Activated CD4-positive, alpha-beta T cell treated with anti-CD3 and anti-CD28 coated beads, Interleukin-2, Interleukin-6, amounts not matched to agents 100 ng/mL and 50 ng/mL, durations not matched to agents 16 hours and 8 hours (primary cell): Measurements from ENCODE around the gene IGDCC3.

Experiments
- DNase-seq: peaks from one replicate; pipeline ENCODE4 v3.0.0-alpha.2; 2020

IGDCC3 gene

GRCh38 chr15:65386376-65386775 is 8.6 kb upstream of the IGDCC3 start:
- no peak for DNase-seq

- no peak for DNase-seq
Measured at GRCh38 chr15:65385870-65386258, 8.1 kb upstream of the IGDCC3 start.

GRCh38 chr15:65384895-65385869 is 7.4 kb upstream of the IGDCC3 start:
- peak; percentile 91 for DNase-seq

- no peak for DNase-seq
Measured at GRCh38 chr15:65384505-65384894, 6.7 kb upstream of the IGDCC3 start.

DNA sequence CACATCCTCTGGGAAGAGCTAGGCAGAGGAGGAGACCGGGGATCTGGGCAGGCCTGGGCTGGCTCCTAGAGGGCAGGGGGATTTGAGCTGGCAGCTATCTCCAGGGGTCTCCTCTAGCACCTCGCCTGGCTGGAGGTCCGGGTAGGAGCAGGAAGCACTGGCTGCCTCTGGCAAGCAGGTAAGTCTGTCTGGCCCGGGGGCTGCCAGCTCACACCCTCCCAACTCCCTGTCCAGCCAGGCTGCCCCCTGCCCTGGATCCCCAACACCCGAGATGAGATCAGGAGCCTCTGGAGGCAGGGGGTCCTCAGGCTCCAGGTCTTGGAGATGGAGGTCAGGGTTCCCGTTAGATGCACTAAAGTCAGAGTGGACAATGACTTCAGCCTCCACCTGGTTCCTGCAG is 6.2 kb upstream of the IGDCC3 start:
- DNase-seq: no peak

GRCh38 chr15:65383456-65383855 is 5.7 kb upstream of the IGDCC3 start:
- DNase-seq: no peak

DNA sequence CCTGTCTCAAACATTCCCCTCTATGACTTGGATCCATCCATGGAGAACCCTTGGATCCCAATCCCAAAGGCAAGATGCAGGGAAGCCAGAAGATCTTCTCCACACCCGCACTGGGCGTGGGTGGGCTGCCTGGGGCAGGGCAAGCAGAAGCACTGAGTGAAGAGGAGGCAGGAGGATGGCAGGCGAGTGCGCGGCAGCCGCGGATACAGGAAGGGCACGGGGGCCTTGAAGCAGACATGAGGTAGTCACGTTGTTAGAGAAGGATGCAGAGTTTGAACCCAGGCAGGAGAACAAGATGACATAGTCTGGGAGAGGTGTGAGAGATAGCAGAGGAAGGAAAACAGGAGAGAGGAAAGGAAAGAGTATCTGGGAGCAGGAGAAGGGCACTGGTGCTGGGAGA is 5.1 kb upstream of the IGDCC3 start:
- no peak for DNase-seq

DNA sequence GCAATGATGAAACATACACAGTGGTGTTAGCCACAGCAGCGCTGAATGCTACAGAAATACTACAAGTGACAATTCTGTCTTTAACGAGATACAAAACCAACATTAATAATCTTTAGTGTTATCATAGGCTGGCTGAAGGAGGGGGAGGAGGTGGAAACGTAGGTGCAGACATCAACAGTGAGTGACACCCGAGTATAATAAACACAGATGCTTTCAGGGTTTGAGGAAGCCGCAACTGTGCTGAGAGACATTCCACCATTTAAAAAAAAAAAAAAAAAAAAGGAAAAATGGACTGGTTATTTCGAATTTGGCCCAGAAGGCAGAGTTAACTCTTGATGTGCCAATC is 4.3 kb upstream of the IGDCC3 start:
- no peak for DNase-seq

DNA sequence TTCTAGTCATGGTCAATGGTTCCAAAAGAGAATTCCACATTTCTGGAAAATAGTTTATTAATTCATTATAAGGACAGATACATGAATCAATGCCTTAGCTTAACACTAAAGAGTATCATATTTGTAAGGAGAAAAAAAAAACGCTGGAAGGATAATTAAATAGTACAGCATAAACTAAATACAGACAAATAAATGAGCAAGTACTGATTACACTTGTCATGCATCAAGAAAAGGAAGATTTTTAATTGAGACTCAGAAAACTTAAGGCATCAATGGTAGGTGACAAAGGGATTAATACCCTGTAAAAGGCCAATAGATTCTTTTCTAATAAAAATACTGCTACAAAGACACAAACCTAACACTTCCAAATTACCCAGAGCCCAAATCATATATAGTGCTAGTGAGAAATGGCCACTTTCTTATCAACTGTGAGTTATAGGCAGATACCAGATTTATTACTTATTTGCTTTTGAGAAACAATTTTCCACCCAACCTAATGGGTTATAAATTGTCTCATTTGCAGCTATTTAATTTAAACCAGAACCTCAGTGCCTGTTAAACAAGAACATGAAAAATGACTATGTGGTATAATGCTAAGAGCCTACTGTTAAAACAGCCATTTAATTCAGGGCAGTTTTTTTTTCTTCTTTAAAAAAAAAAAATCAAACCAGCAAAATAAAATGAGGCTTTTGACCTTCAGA is 3.8 kb upstream of the IGDCC3 start:
- DNase-seq: no peak

DNA sequence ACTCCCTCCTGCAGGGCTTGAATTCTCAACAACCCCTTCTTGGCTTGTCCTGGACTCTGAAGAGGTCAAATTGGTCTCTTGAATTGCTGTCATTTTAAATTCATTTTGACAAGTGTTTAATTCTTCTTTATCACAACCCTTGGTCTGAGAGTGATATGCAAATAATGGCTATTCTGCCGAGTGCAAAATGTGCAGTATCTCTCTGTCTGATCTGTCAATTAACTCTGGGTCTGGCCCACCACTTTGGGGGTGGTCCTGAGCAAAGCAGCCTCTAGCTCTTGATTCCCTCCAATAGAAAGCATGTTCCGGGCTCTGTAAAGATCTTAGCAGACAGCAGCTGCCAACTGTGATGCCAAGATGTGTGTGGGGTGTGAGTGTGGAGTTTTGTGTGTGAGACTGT is 2.2 kb upstream of the IGDCC3 start:
- no peak for DNase-seq

DNA sequence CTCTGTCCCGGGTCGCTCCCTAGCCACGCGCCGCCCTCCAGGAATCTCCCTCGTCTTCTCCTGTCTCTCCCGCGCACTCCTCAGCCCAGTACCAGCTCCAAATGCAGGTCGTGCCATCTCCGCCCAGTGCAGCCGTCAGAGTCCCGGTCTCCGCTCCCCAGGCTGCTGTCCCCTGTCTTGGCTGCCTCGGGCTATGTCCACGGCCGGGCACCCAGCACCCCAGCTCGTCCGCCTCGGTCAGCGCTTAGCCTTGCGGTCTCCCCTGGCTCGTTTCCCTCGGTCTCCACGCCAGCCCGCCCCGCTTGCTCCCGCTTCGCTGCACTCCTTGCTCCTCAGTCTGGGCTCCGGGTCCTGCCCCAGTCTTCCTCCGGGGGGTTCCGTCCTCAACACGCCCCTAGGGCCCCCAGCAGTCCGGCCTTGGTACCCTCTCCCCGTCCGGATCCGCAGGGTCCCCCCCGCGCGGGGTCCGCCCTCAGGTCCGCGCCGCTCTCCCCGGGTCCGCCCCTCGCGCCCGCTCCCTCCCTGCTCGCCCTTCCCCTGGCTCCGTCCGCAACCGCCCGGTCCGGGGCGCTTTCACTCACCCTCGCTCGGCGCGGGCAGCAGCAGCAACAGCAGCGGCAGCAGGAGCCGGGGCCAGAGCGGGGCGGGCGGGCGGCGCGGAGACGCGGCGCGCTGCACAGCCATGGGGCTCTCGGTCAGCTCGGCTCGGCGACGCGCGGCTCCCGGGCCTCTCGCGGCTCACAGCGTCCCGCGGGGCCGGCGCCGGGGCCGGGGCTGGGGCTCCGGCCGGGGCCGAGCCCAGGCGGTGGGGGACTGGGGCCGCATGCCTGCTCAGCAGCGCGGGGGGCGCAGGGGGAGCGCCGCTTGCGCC is 462 bp downstream of the IGDCC3 start:
- no peak for DNase-seq

GRCh38 chr15:65376767-65377104 is 1.1 kb downstream of the IGDCC3 start:
- peak; percentile 14 for DNase-seq

- no peak for DNase-seq
Measured at GRCh38 chr15:65375871-65376607, 1.8 kb downstream of the IGDCC3 start.

DNA sequence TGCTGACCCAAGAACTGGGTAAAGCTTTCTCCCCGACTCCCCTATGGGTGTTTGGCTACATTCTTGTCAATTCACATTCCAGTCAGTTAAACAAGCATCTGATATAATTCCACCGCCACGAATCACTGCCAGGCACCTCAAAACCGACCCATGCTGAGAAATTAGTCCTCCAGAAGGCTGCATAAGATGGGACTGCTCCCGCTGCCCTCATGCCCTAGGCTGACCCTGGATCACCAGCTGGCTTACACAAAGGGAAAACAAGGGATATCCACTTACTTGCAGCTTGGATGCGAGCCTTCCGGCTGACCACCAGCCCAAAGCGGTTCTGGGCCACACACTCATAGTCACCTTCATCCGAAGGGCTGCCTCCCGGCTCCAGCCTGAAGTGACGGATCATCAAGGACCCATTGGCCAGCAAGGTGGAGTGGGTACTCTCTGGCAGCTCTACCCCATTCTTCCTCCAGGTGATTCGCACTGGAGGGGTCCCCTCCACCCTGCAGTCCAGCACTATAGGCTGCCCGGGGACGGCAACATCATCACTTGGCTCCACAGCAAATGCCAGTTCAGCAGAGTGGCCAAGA is 2.9 kb downstream of the IGDCC3 start:
- DNase-seq: no peak

DNA sequence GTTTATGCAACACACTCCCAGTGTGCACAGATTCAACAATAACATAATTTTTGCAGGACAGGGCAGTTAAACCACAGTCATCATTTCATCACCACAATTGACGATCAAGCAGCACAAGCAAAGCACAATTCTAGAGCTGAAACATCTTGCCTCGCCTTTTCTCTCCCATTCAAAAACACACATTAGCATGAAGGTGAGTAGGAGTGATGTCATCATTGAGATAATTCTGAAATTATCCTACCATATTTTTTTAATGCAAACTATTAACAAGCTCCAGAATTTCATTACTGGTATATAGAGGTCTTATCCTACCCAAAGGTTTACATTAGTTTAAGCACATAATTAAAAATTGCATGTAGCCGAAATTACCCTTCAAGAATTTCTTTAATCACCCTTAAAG is 3.5 kb downstream of the IGDCC3 start:
- DNase-seq: no peak

DNA sequence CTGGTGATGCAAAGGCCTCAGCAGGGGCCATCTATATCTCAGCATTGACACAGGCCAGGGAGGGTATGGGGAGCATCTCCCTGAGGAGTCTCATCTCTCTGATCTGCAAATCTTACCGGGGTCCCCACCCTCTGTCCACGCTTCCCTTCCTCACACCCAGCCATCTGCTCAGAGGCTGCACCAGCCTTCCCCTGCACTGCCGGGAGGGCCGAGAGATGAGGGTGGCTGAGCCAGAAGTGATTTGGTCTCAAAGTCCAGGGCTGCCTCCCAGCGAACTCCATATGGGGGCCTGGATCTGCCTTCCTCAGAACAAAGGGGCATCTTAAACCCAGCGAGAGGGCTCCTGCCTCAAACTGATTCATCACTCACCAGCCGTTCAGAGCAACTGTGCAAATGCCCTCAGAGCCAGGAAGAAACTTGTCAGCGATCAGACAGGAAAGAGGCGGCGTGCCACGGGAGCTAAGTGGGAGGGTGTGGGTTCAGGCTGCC is 4.6 kb downstream of the IGDCC3 start:
- no peak for DNase-seq

GRCh38 chr15:65372787-65373067 is 5.1 kb downstream of the IGDCC3 start:
- no peak for DNase-seq

- no peak for DNase-seq
Measured at GRCh38 chr15:65371976-65372786, 5.6 kb downstream of the IGDCC3 start.

DNA sequence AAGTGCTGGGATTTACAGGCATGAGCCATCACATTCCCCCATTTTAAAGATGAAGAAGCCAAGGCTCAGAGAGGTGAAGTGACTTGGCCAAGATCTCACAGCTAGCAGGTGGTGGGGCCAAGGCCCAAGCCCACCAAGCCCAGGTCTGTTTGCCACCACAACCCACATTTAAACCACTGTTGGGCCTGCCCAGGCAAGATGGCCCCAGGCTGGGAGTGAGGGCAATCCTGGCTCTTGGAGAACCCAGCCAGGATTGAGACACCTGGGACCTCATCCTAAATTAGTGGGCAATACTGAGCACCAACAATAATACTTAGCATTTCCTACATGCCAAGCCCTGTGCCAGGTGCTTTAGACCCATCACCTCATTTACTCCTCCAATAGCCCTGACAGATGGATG is 6.9 kb downstream of the IGDCC3 start:
- no peak for DNase-seq

GRCh38 chr15:65369651-65370050 is 8.2 kb downstream of the IGDCC3 start:
- DNase-seq: no peak

- no peak for DNase-seq
Measured at GRCh38 chr15:65369212-65369547, 8.6 kb downstream of the IGDCC3 start.
